Activated naive CD4-positive, alpha-beta T cell treated with anti-CD3 and anti-CD28 coated beads, Interleukin-2, amount 50 U/mL, for 24 hours (primary cell): ENCODE measurements around the gene ZNF649.
A peak's percentile ranks its signal among the peaks of the same experiment; 100 is the strongest.
"Not testable (repeated sequence)": the region's sequence is repeated elsewhere in the genome, so short reads cannot be mapped to it uniquely, and the experiment has no call there.

ENCODE experiments used
- H3K27ac Mint-ChIP-seq: one replicate; pipeline ENCODE4 v1.8.0; 2021; ENCODE audit warnings: mild to moderate bottlenecking, mixed read lengths
- H3K27me3 Mint-ChIP-seq: one replicate; pipeline ENCODE4 v1.8.0; 2021; ENCODE audit warnings: mixed read lengths
- H3K36me3 Mint-ChIP-seq: one replicate; pipeline ENCODE4 v1.8.0; 2021; ENCODE audit warnings: mixed read lengths
- H3K4me1 Mint-ChIP-seq: one replicate; pipeline ENCODE4 v1.8.0; 2021; ENCODE audit warnings: mixed read lengths
- H3K4me3 Mint-ChIP-seq: one replicate; pipeline ENCODE4 v1.8.0; 2021; ENCODE audit warnings: mild to moderate bottlenecking, mixed read lengths
- H3K9me3 Mint-ChIP-seq: one replicate; pipeline ENCODE4 v1.8.0; 2021; ENCODE audit warnings: mixed read lengths

ZNF649 gene

DNA sequence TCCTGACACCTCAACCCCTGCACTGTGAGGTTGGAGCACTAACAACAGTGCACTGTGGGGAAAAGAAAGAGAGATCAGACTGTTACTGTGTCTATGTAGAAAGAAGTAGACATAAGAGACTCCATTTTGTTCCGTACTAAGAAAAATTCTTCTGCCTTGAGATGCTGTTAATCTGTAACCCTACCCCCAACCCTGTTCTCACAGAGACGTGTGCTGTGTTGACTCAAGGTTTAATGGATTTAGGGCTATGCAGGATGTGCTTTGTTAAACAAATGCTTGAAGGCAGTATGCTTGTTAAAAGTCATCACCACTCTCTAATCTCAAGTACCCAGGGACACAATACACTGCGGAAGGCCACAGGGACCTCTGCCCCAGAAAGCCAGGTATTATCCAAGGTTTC is 822 bp upstream of the ZNF649 start:
- not testable (repeated sequence) for H3K27ac Mint-ChIP-seq, H3K4me3 Mint-ChIP-seq
- Mint-ChIP-seq H3K4me1 (peaks cover 28% of the 10 kb centered on the region), H3K36me3 (peaks cover 56% of the 10 kb centered on the region), H3K27me3 (peaks cover 19% of the 10 kb centered on the region), H3K9me3 (peaks cover 30% of the 10 kb centered on the region)

DNA sequence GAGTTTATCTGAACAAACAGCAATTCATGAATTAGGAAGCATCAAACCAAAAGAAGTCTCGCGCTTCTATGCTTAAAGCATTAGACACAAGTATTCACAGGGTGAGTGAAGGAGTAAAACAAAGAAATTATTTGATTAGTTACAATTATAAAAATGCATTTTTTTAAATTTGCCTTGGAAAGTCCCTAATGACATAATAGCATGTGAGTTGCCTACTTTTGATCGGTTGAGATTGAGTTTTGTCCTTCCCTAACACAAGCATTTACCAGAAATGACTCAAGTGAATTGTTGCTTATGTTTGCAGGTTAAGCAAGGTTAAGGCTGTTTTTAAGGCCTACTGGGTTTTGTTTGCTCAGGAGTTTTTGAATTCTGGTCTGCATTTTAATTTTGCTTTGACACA is 389 bp upstream of the ZNF649 start:
- Mint-ChIP-seq H3K27ac (peak overlapping the region; percentile 99), H3K36me3 (peaks cover 57% of the 10 kb centered on the region), H3K9me3 (peaks cover 30% of the 10 kb centered on the region), H3K4me1 (peaks cover 28% of the 10 kb centered on the region), H3K4me3 (peak overlapping the region; percentile 99), H3K27me3 (peaks cover 18% of the 10 kb centered on the region)

DNA sequence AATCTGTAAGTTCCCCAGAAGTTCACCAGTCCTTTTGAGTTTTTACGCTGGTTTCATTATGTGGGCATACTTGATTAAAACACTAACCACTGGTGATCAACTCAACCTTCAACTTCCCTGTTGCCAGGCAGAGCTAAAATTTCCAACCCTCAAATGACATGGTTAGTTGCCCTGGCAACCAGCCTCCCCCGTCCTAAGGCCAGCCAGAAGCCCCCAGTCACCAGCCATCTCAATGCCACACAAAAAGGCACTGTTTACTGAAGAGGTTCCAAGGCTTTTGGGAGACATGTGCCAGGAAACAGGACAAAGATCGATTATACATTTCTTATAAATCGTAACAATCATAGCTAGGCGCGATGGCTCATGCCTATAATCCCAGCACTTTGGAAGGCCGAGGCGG is 1.6 kb downstream of the ZNF649 start:
- Mint-ChIP-seq H3K36me3 (peaks cover 61% of the 10 kb centered on the region), H3K4me3 (peak overlapping the region; percentile 99), H3K27me3 (peaks cover 13% of the 10 kb centered on the region), H3K9me3 (peaks cover 26% of the 10 kb centered on the region), H3K4me1 (peaks cover 28% of the 10 kb centered on the region), H3K27ac (no peak overlapping the region)

DNA sequence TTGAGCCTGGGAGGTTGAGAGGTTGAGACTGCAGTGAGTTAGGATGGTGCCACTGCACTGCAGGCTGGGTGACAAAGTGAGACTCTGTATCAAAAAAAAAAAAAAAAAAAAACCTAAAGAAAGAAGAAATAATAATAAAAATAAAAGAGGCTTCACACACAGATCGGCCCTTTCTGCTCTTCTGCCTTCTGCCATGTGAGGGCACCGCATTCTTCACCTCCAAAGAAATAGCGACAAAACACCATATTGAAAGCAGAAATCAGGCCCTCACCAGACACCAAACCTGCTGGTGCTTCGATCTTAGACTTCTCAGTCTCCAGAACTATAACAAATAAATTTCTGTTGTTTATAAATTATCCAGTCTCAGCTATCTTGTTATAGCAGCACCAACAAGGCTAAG is 3.0 kb downstream of the ZNF649 start:
- Mint-ChIP-seq H3K27ac (no peak overlapping the region), H3K4me3 (no peak overlapping the region), H3K27me3 (peaks cover 1% of the 10 kb centered on the region), H3K9me3 (peaks cover 22% of the 10 kb centered on the region), H3K4me1 (peaks cover 28% of the 10 kb centered on the region), H3K36me3 (peaks cover 65% of the 10 kb centered on the region)

DNA sequence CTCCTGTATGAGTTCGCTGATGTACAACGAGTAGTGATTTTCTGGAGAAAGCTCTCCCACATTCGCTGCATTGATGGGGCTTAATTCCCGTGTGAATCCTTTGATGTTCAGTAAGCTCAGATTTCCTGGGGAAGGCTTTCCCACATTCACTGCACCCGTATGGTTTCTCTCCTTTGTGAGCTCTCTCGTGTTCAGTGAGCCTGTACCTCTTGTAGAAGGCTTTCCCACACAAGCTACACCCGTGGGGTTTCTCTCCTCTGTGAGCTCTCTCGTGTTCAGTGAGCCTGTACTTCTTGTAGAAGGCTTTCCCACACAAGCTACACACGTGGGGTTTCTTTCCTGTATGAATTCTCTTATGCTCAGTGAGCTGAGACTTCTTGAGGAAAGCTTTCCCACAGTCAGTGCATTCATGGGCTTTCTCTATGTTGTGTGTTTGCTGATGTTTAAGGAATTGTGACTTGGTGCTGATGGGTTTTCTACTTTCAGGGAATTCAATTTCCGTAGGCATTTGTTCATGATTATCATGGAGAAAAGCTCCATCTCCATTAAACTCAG is 13.5 kb downstream of the ZNF649 start:
- no peak overlapping the region for H3K4me3 Mint-ChIP-seq
- peaks cover 5% of the 10 kb centered on the region for H3K4me1 Mint-ChIP-seq
- H3K27me3 Mint-ChIP-seq, result no peaks in the 10 kb centered on the region
- peaks cover 84% of the 10 kb centered on the region for H3K36me3 Mint-ChIP-seq
- H3K27ac Mint-ChIP-seq, result no peak overlapping the region
- H3K9me3 Mint-ChIP-seq, result peaks cover 22% of the 10 kb centered on the region

DNA sequence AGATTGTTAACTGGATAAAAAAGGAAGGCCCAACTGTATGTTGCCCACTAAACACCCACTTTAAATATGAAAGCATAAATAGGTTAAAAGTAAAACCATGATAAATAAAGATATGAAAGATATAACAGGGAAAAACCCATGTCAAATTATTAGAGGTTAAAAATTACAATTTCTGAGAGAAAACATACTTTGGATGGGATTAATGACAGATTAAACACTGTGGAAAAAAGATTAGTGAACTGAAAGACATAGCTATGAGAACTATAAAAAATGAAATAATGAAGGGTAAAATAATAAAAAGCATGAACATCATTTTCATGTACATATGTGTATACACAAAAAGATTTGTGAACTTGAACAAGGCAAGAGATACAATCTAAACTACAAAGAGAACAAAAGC is 14.9 kb downstream of the ZNF649 start:
- Mint-ChIP-seq H3K36me3 (peaks cover 81% of the 10 kb centered on the region), H3K4me1 (peaks cover 5% of the 10 kb centered on the region), H3K4me3 (no peak overlapping the region), H3K27me3 (no peaks in the 10 kb centered on the region), H3K9me3 (peaks cover 18% of the 10 kb centered on the region), H3K27ac (no peak overlapping the region)

DNA sequence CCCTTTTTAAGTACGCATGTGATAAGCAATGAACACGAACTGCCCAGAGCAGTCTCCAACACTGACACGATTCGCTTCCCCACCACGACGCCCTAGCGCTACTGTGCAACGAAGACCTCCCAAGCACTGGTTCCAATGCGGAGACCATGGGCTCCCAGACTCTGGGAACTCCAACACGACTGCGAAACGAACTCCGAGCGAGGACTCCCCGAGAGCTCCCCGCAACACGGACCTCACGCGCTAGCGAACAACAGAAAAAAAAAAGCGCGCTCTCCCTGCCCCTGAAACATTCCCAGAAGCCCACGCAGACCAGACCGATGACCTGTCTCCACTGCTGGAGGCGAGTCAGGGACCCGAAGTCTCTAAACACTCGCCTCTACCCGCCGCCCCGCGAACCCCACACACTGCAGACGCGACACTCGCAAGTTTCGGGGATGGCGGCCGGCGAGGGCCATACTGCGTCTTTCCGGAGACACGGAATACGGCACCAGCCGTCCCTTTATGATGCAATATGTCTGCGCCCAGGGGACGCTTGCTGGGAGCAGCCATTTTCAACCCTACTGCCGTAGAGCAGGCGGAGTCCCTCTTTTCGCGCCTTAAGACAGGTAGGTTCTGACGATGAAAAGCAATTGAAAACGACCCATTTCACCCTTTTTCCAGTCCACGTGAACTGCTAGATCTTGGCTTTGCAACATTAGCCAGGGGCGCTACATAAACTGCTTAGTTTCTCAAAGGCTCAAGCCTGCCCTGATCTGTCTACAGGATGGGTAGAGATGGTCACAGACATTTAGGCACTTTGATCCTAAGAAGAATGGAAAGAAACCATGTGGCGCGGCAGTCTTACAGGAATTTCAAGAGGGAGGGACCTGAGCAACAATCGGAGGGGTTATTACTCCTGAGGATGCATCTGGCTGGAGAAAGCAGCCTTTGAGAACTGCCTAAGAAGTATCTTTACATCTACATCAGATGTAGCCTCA is 17.0 kb downstream of the ZNF649 start, which contains the start of gene ZNF577:
ZNF577 (minus strand) TSS at position 430 of the 977 bp plus-strand sequence. CDS start 7,569 bp downstream, outside the sequence.
- Mint-ChIP-seq H3K4me1 (peaks cover 5% of the 10 kb centered on the region), H3K27me3 (no peaks in the 10 kb centered on the region), H3K4me3 (peak within 1 kb of the TSS; percentile 88), H3K9me3 (peaks cover 12% of the 10 kb centered on the region), H3K36me3 (peaks cover 73% of the 10 kb centered on the region), H3K27ac (peak within 1 kb of the TSS; percentile 41)

DNA sequence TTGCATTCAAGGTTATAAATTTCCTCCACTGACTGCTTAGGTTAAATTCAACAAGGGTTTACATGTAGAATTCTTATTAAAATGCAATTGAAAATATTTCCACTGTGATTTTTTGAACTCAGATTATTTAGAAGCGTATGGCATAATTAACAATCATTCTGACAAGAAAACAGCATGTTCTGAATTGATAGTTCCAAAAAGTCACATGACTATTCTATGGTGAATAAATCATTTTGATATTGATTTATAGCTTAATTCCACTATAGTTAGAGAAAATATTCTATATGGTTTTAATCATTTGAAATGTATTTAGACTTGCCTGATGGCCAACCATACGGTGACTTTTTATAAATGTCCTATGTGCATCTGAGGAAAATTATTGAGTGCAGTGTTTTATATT is 20.1 kb downstream of the ZNF649 start:
- Mint-ChIP-seq H3K36me3 (peaks cover 71% of the 10 kb centered on the region), H3K9me3 (peaks cover 27% of the 10 kb centered on the region), H3K4me3 (no peak overlapping the region), H3K27me3 (no peaks in the 10 kb centered on the region), H3K4me1 (peaks cover 5% of the 10 kb centered on the region), H3K27ac (no peak overlapping the region)

DNA sequence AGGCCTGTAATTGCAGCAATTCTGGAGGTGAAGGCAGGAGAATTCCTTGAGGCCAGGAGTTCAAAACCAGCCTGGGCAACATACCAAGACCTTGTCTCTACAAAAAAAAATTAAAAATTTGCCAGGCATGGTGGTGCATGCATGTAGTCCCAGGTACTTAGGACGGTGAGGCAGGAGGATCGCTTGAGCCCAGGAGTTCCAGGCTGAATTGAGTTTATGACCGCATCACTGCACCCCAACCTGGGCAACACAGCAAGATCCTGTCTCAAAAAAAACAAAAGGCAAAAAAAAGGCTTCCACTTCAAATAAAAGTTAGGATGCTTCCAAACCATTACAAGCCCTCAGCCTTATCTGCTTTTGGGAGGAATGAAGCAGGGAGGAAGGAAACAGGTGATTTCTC is 22.3 kb downstream of the ZNF649 start:
- peaks cover 5% of the 10 kb centered on the region for H3K4me1 Mint-ChIP-seq

DNA sequence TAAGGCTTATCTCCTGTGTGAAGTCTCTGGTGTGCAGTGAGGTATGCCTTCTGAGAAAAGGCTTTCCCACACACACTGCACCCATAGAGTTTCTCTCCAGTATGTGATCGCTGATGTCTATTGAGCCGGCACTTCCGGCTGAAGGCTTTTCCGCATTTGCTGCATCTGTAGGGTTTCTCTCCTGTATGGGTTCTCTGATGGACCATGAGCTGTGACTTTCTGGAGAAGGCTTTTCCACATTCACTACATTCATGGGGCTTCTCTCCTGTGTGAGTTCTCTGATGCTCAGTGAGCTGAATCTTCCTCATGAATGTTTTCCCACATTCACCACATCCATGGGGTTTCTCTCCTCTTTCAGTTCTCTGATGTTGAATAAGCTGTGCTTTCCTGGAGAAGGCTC is 31.7 kb downstream of the ZNF649 start:
- Mint-ChIP-seq H3K36me3 (peaks cover 76% of the 10 kb centered on the region), H3K4me3 (no peak overlapping the region), H3K27ac (no peak overlapping the region), H3K27me3 (no peaks in the 10 kb centered on the region), H3K9me3 (peaks cover 56% of the 10 kb centered on the region), H3K4me1 (no peaks in the 10 kb centered on the region)

More for the DNA sequence above, 22.3 kb downstream of the ZNF649 start:
- H3K27me3 Mint-ChIP-seq, result no peaks in the 10 kb centered on the region
- H3K9me3 Mint-ChIP-seq, result peaks cover 35% of the 10 kb centered on the region
- H3K4me3 Mint-ChIP-seq, result no peak overlapping the region
- no peak overlapping the region for H3K27ac Mint-ChIP-seq
- peaks cover 73% of the 10 kb centered on the region for H3K36me3 Mint-ChIP-seq

DNA sequence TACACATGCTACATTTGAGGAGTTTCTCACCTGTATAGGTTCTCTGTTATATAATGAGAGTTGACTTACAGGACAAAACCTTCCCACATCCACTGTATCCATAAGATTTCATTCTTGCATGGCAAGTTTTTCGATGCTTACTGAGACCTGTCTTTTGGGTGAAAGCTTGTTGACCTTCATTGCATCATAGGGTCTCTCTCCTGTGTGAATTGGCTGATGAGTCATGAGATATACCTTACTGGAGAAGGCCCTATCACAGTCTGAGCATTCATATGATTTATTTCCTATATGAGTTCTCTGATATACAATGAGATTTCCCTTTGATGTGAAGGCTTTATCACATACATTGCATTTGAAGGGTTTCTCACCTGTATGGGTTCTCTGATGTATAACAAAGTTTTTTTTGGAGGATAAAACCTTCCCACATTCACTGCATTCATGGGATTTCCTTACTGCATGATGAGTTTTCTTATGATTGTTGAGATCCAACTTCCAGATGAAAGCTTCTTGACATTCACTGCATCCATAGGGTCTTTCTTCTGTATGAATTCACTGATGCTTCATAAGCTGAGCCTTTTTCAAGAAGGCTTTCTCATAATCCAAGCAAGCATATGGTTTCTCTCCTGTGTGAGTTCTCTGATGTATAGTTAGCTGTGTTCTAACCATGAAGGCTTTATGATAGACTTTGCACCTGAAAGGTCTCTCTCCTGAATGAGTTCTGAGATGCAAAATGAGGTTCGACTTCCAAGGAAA is 42.8 kb downstream of the ZNF649 start:
- Mint-ChIP-seq H3K4me1 (no peaks in the 10 kb centered on the region), H3K27ac (no peak overlapping the region), H3K4me3 (no peak overlapping the region), H3K9me3 (peaks cover 30% of the 10 kb centered on the region), H3K27me3 (no peaks in the 10 kb centered on the region), H3K36me3 (peaks cover 39% of the 10 kb centered on the region)
